ENCODE data around the gene EPC1. TPM values are rescaled to one million over a fixed set of nuclear protein-coding genes. Genes with fewer than 3 reads are reported as not detected.

The EPC1 gene
- total RNA-seq, 1 donor from 2014 or later: 82.8 TPM

- DNase-seq: no peak
- Mint-ChIP-seq H3K4me3 (no peak overlapping the region), H3K27me3 (peaks cover 6% of the 10 kb centered on the region), H3K36me3 (ENCODE audit: low read depth) (no peaks in the 10 kb centered on the region), H3K9me3 (no peaks in the 10 kb centered on the region), H3K27ac (no peak overlapping the region), H3K4me1 (no peaks in the 10 kb centered on the region)
- POLR2A ChIA-PET: no interaction called here
- ATAC-seq (ENCODE audit: low read depth): no peak
- no peak for TF ChIP-seq CTCF (IDR thresholded peaks at IDR 0.05)
- CTCF ChIA-PET: no interaction called here
- intact Hi-C loops (cut with micrococcal nuclease): no loop called here
These were observed 102.9 kb downstream of the EPC1 start for GRCh38 chr10:32244011-32244410.

- no peaks in the 10 kb centered on the region for H3K27me3 Mint-ChIP-seq
- CTCF ChIA-PET: no interaction called here
- no peaks in the 10 kb centered on the region for H3K4me1 Mint-ChIP-seq
- no peak for ATAC-seq (ENCODE audit: low read depth)
- H3K4me3 Mint-ChIP-seq: no peak overlapping the region
- POLR2A ChIA-PET: no interaction called here
- H3K9me3 Mint-ChIP-seq: no peaks in the 10 kb centered on the region
- H3K36me3 Mint-ChIP-seq (ENCODE audit: low read depth): no peaks in the 10 kb centered on the region
- H3K27ac Mint-ChIP-seq: no peak overlapping the region
- intact Hi-C loops (cut with micrococcal nuclease): no loop called here
- no peak for DNase-seq
- TF ChIP-seq CTCF (IDR thresholded peaks at IDR 0.05): no peak
These were observed 105.0 kb downstream of the EPC1 start for GRCh38 chr10:32241946-32242345.

GRCh38 chr10:32240471-32240870, 106.5 kb downstream of the EPC1 start:
- CTCF ChIA-PET: no interaction called here
- POLR2A ChIA-PET: no interaction called here
- TF ChIP-seq CTCF (IDR thresholded peaks at IDR 0.05): no peak
- Mint-ChIP-seq H3K4me3 (no peak overlapping the region), H3K9me3 (no peaks in the 10 kb centered on the region), H3K27ac (no peak overlapping the region), H3K36me3 (ENCODE audit: low read depth) (no peaks in the 10 kb centered on the region), H3K27me3 (no peaks in the 10 kb centered on the region), H3K4me1 (no peaks in the 10 kb centered on the region)
- DNase-seq (no peak), ATAC-seq (ENCODE audit: low read depth) (no peak)
- intact Hi-C loops (cut with micrococcal nuclease): no loop called here

- TF ChIP-seq CTCF (IDR thresholded peaks at IDR 0.05): no peak
- Mint-ChIP-seq H3K4me3 (no peak overlapping the region), H3K36me3 (ENCODE audit: low read depth) (no peaks in the 10 kb centered on the region), H3K27ac (no peak overlapping the region), H3K27me3 (no peaks in the 10 kb centered on the region), H3K9me3 (no peaks in the 10 kb centered on the region), H3K4me1 (no peaks in the 10 kb centered on the region)
- DNase-seq (no peak), ATAC-seq (ENCODE audit: low read depth) (no peak)
- ChIA-PET POLR2A (interaction anchor here (0.6 kb wide), 1 partner anchor 144 kb away, joined by 3 read pairs; no protein-coding TSS in a partner anchor), CTCF (no interaction called here)
- intact Hi-C loops (cut with micrococcal nuclease): no loop called here
These were observed 107.2 kb downstream of the EPC1 start for GRCh38 chr10:32239769-32240168.

GRCh38 chr10:32237644-32238345, 109.2 kb downstream of the EPC1 start:
- Mint-ChIP-seq H3K27ac (no peak overlapping the region), H3K4me3 (no peak overlapping the region), H3K36me3 (ENCODE audit: low read depth) (no peaks in the 10 kb centered on the region), H3K27me3 (no peaks in the 10 kb centered on the region), H3K9me3 (peaks cover 2% of the 10 kb centered on the region), H3K4me1 (no peaks in the 10 kb centered on the region)
- ChIA-PET CTCF (no interaction called here), POLR2A (no interaction called here)
- ATAC-seq (ENCODE audit: low read depth): no peak
- intact Hi-C loops (cut with micrococcal nuclease): no loop called here
- no peak for TF ChIP-seq CTCF (IDR thresholded peaks at IDR 0.05)
- DNase-seq: no peak

Measured in activated B cell treated with CpG ODN at 0.5 μM for 24 hours (primary cell).